GM12873 (cell line): ENCODE results near the gene WDR55.

Experiments used
- TF ChIP-seq, protein P1 (sequence below): IDR thresholded peaks from 2 replicates; pipeline ENCODE4 v1.5.1; 2012; ENCODE audit warnings: low read depth, mild to moderate bottlenecking, moderate library complexity, low read length, control low read depth; ENCODE audit not compliant: insufficient read depth; ENCODE audit errors: missing control alignments

Gene WDR55, protein sequence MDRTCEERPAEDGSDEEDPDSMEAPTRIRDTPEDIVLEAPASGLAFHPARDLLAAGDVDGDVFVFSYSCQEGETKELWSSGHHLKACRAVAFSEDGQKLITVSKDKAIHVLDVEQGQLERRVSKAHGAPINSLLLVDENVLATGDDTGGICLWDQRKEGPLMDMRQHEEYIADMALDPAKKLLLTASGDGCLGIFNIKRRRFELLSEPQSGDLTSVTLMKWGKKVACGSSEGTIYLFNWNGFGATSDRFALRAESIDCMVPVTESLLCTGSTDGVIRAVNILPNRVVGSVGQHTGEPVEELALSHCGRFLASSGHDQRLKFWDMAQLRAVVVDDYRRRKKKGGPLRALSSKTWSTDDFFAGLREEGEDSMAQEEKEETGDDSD

DNA sequence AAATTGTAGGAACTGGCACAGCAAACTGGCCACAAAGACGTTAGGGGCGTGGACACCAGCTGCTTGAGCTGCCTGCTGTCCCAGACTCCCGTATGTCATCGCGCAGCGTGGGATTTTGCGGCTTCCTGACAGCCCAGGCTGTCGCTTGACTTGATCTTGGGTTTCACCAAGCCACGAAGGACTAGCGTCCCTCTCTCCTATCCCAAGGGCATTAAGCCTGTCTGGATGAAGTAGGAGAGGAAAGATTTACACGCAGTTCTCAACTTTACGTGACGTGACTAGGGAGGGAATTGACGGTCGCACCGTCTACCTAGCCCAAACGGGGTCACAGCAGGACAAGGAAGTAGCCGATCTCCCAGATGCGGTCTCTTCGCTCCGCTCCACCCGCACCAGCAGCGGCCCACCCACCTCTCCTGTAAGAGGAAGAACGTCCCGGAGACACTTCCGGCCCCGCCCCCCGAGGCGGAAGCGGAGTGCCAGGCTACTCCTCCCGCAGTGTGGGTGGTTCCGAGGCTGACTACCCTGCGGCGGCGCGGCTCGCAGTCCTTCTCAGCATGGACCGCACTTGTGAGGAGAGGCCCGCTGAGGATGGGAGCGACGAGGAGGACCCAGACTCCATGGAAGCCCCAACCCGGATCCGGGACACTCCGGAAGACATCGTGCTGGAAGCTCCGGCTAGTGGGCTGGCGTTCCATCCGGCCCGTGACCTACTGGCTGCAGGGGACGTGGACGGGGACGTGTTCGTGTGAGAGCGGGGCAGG, at the start of gene WDR55:
Gene WDR55, plus strand, starts transcription at position 546 of the 761 bp plus-strand sequence. Its CDS starts 9 bp downstream, at position 555.
- TF ChIP-seq, protein P1, sequence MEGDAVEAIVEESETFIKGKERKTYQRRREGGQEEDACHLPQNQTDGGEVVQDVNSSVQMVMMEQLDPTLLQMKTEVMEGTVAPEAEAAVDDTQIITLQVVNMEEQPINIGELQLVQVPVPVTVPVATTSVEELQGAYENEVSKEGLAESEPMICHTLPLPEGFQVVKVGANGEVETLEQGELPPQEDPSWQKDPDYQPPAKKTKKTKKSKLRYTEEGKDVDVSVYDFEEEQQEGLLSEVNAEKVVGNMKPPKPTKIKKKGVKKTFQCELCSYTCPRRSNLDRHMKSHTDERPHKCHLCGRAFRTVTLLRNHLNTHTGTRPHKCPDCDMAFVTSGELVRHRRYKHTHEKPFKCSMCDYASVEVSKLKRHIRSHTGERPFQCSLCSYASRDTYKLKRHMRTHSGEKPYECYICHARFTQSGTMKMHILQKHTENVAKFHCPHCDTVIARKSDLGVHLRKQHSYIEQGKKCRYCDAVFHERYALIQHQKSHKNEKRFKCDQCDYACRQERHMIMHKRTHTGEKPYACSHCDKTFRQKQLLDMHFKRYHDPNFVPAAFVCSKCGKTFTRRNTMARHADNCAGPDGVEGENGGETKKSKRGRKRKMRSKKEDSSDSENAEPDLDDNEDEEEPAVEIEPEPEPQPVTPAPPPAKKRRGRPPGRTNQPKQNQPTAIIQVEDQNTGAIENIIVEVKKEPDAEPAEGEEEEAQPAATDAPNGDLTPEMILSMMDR: no peak

DNA sequence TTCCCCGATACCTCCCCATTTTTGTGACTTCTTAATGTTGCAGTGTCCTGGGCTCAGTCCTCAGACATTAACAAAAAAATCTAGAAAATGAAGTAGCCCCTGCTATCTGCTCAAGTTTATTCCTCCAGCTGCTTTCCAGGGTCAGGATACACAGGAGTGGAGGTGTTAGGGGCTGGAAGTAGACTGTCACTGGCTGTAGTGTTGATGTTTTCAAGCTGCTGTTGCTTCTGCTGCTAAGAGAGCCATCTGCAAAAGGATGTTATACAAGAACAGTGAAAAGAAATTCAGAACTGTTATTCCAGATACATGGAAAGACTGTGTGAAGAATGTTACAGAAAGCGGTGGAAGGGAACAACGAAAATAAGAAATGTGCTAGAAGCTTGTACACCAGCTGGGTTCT, 42.4 kb upstream of the WDR55 start:
- TF ChIP-seq, protein P1: no peak

DNA sequence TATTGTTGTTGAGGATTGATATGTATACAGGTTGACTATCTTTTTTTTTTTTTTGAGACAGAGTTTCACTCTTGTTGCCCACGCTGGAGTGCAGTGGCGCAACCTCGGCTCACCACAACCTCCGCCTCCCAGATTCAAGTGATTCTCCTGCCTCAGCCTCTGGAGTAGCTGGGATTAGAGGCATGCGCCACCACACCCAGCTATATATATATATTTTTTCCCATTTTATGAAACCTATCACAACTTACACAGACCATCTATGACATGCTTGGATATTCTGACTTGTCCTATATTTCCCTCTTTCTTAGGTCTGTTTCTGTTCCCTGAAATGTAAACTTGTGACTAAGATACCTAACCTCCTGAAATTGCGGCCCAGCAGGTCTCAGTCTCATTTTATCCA, 36.7 kb upstream of the WDR55 start:
- TF ChIP-seq, protein P1: no peak

DNA sequence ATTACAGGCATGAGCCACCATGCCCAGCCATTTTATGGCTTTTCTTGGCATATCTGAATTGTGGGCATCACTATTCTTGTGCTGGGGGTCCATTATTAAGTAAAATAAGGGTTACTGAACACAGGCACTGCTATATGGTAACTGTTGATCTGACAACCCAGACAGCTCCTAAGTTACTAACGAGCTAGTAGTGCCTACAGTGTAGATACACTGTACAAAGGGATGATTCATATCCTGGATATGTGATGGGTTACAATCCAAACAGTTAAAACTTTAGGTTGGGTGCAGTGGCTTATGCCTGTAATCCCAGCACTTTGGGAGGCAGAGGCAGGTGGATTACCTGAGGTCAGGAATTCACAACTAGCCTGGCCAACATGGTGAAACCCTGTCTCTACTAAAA, 36.0 kb upstream of the WDR55 start:
- TF ChIP-seq, protein P1: no peak

DNA sequence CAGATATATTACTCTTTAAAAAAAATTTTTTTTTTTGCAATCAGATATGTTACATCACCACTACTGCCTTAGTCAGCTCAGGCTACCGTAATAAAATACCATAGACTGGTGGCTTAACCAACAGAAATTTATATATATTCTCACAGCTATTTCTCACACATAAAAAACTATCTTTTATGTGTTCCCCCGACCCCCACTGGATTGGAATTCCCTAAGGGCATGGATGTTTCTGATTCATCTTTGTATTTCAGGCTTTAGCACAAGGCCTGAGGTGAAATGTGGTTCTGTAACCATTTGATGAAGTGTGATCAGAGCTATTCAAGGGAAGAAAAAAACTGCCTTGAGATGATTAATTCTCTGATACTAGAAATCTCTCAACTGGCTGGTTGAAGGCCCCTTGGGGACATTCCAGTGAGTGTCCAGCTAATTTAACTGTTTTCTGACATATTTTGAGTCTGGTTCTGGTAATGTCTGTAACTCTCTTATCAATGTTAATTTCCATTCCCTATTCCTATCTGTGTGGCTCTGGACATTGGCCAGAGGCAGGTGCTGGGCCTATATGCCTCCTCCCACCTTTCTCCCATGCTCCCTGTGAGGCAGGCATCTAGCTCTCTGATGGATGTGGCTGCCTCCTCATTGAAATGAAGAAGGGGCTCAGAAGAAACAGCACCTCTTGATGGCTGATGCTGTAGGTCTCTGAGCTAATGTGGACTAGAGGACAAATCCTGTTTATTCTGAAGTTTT, 34.2 kb upstream of the WDR55 start:
- TF ChIP-seq, protein P1: no peak

DNA sequence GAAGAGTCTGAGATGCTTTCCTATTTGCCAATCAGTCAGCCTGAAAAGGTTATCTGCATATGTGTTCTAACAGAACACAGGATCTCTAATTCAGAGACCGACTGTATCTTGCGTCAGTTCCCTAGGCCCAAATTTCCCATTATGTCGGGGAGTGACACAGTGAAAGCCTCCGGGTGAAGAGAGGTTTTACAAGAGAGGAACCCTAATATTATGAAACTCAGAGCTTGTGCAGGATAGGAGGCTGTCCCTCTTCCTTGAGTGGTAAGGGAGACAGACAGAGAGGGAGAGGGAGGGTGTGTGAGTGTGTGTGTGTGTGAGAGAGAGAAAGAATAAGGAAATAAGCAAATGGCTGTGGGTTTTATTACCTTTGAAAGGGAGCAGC, 33.7 kb upstream of the WDR55 start:
- TF ChIP-seq, protein P1: no peak

DNA sequence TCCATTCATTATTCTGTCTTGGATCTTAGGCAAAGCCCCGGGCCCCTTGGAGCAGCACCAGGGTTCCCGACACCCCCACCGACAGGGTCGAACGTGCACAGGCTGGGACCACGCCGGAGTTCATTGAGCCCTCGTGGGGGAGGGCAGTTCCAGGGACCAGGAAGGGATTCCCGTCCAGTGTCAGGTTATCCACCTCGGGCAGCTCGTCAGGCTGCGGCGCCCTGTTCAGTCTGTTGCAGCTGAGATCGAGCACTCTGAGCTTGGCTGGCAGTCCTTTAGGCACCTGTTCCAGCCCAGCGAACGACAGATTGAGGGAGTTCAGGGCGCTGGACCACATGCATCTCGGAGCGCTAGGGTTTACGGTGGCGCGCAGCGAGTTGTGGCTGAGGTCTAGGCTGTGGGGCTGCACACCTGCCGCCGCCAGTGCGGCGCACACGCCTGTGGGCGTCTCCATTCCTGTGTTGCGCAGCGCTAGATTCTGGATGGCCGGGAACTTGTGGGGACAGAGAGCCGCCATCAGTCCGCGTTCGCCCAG, 32.8 kb upstream of the WDR55 start:
- TF ChIP-seq, protein P1: no peak
